T-helper 2 cell treated with Interferon-gamma antibody and Interleukin-4, amounts not matched to agents 100 ng/mL and 5 ng/mL, for 36 hours (primary cell): ENCODE measurements around the gene FAM170B. TPM values are rescaled to one million over a fixed set of nuclear protein-coding genes. Genes with fewer than 3 reads are reported as not detected.

Source experiments
- intact Hi-C: fragments of 100-400 bp; cut with micrococcal nuclease; formaldehyde crosslinking; loops from one replicate; pipeline ENCODE4 v1.15.1; 2023
- total RNA-seq: library from RNA; stranded (reverse); gene quantifications from 2 replicates; pipeline ENCODE4 v1.2.3, GENCODE V29; 2022

The FAM170B gene
- 0.18 TPM in 2 replicates for total RNA-seq

DNA sequence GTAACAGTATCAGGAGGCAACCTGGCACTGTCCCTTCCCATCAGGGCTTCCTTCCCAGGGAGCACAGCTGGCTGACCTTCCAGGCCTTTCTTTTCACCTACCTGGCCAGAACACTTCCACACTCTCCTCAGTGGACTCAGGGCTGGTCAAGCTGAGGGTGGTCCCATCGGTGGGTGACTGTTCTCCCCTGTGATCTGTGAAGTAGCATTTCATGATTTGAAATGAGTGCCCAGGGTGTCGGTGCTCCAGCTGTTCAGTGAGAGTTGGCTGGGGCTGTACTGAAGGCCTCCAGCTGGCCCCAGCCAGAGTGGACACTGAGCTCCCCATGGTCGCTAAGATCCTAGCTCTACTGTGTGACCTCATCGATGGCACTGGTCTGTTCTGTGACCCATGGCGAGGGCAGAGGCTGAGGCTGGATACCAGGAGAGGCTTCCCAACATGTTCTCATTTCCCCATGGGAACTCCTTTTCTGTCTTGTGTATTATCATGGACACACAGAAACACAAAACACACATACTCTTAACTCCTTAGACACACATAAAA lies at the start of gene FAM170B:
FAM170B (minus strand) TSS at position 316 of the 543 bp plus-strand sequence; CDS start at position 213, 103 bp downstream.
- intact Hi-C loops = no loop called here

DNA sequence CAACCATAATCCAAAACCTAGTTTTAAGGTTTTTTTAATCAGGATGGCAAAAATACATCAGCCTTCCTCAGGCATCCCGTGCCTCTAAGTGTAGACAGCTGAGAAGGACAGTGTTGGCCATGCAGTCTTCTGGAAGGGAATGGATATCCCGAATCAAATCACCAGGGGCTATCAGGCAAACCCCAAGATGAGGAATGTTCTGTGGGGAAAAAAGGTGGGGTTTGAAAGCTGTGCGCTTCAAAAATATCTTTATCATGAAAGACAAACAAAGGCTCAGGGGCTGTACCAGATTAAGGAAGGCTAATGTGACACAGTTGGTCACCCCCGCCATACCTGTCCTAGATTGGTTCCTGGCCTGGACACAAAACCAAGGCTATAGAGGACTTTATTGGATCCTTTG lies 49.0 kb upstream of the FAM170B start:
- intact Hi-C loops = loop anchor here (10.0 kb wide), 3 partner anchors 352 to 878 kb away; partner anchors contain the start of genes ERCC6 and MAPK8

- intact Hi-C loops = loop anchor here (10.0 kb wide), 3 partner anchors 354 to 876 kb away; partner anchors contain the start of genes ERCC6 and MAPK8
Observed at GRCh38 chr10:49180444-49180860, 46.6 kb upstream of the FAM170B start.

DNA sequence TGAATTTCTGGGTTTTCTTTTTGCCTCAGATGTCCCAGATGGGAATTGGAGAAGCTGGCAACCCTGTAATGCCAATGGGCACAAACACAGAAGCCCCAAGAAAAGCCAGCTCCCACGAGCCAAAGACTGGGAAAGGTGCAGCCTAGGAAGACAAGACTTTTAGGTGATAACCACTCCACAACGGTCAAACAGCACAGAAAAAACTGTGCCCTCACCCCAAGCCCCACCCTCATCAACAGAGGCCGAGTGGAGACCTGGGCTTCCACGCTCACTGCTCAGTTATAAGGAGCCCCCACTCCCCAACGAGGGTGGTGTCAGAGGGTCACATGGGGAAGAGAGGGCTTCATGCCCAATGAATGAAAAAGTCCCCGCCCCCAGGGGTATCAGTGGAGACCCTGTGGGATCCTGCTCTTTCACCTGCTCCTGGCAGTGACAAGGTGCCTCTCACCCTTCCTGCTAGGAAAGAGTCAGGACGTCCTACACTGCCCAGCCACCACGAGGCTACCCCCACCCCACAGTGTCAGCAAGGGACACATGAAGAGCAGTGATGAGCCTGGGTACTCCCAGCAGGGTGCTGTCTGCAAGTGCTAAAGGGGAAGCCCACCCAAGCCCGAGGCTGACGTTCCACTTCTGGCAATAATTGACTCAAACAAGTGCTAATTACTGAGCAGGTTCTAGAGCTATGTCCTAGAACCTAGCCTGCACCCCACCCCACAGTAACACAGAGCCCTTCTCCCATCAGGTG lies 46.0 kb upstream of the FAM170B start:
- intact Hi-C loops = loop anchor here (10.0 kb wide), 3 partner anchors 355 to 875 kb away; partner anchors contain the start of genes ERCC6 and MAPK8

- intact Hi-C loops = no loop called here
Observed at GRCh38 chr10:49178489-49179471, 45.0 kb upstream of the FAM170B start.

DNA sequence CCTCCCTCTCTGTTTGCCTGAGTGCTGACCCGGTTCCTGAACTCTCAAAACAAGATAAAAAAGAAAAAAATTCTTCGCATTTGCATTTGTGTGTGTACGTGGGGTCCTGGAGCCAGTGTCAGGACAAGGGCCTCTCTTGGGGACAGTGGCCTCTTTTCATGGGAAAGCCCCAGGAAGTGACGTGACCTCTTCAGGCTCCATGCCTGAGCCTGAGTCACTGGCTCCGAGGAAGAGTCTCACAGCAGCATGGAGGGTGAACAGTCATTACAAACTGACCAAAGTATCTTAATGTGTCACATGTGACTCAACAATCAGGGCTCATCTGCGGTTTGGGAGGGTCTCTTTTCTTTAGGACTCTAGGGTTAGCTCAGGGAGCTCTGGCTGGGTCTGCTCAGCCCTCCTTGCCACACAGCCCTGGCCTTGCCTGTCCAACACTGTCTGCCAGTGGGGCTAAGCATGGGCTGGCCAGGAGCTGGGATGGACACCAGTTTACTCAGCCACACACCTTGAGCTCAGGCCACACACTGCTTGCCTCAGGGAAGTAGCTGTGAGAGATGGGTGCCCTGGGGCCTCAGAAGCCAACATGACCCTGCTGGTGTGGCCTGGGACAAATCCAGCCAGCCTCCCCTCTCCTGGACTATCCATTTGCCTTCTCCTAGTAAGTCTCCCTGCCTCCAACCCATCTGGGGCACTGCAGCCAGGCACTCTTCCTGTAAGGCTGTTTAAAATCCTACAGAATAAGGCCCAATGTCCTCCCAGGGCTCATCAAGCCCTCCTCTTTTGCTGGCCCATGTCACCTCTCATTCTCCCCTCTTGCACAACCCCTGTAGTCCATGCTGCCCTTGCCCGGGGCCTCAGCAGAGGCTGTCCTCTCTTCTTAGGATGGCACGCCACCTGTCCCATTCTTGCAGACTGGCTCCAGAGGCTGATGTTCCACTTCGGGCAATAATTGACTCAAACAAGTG lies 43.9 kb upstream of the FAM170B start:
- intact Hi-C loops = no loop called here

- intact Hi-C loops = no loop called here
Observed at GRCh38 chr10:49176310-49177268, 42.8 kb upstream of the FAM170B start.

DNA sequence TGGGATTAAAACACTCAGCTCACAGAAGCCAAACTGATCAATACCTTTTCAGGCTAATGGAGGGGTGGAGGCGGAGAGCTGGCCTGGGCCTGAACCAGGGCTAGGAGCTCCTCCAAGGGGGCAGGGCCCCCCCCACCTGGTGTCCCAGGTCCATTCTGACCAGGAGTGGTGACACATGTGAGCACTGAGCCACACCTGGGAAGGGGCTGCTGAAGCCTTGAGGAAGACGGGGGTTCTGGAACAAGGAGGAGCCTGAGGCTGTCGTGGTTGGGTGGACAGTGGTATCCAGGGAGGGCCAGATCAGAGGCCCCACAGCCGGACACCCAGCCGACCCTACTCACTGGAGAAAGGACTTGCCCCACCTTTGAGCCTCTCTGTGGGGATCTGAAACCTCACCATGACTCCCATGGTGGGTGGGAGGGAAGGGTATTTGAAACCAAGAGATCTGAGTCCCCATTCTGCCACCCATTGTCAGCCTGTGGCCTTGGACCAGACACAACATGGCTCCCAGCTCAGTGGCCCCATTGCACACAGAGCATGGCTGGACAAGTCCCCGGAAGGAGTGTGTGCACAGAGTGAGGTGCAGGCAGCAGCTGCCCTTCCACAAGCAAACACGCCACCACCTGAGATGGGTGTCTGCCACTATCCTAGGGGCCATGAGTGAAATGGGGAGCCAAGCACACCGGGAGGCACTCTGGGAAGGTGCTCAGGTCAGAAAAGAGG lies 41.9 kb upstream of the FAM170B start:
- intact Hi-C loops = no loop called here

DNA sequence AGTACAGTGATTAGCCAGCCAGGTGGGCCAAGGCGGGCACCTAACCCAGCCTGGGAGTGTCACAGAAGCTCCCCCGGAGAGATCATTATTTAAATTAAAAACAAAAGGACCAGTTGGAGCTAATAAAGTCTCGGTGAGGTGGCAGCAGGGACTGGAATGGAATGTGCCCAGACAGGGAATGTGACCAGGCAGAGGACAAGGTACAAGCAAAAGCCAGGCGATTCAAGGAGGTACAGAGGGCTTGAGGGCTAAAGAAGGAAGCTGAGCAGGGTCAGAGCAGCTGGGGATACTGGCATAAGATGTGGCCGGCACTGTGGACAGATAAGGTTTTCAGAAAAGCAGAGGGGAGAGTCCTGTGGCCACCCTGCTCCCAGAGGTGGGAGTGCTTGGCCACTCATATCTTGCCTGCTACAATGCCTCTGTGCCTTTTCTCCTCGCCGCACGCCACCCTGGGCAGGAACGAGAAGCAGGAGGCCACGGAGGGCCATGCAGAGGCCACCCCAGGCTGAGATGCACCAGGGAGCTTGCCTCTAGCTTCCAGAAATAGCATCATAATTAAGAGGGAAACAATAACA lies 41.2 kb upstream of the FAM170B start:
- intact Hi-C loops = no loop called here

DNA sequence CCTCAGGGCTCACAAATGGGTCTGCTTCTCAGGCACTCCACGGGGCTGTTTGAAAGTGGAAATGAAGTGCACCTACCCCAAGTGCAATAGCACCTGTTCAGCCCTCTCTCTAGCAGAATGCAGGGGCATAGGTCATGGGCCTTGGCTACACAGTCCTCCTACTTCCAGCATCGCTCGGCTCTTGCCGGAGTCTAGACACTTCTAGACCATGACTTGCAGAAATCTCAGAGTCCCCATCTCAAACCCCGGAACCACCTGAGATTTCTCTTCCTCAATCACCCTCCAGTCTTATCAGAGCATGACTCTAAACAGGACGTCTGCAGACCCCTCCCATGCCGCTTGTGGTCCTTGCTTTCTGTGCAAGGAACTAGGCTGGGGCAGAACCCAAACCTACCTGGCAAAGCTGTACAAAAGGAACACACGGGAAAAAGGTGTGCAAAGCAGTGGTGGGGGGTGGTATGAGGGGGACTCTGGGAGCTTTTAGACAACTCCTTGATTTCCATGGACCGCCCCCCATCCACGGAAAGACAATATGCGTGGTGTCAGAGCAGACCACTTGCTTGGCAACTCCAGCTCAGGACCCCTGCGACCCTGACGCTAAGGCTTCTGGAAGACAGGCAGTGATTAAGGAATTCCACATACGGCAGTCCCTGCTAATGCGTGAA lies 40.6 kb upstream of the FAM170B start:
- intact Hi-C loops = no loop called here

GRCh38 chr10:49173853-49174252 lies 40.0 kb upstream of the FAM170B start:
- intact Hi-C loops = no loop called here

DNA sequence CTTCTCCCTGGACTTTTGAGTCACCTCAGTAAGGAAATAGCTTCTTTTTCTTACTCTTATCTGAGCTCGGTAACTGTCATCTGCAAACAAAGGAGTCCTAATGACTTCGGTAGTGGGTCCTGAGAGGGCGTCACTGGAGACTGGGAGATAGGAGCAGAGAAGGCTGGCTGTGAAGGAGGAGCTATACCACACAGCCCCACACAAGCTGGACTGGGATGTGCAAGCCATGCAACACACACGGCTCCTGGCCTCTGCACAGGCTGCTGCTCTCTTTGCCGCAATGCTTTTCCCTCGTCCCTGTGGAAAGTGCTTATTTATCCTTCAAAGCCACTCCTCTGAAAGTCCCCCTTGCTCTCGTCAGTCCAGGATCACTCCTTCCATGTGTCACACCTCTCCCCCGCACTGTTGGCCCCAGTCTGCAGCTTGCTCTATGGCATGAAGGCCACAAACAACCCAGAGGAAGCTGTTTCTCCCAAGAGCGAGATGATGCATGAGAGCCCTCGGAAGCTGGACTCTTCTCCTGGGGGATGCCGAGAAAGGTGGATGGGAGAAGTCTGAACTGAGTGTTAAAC lies 39.5 kb upstream of the FAM170B start:
- intact Hi-C loops = no loop called here

GRCh38 chr10:49172777-49173132 lies 38.9 kb upstream of the FAM170B start:
- intact Hi-C loops = no loop called here

DNA sequence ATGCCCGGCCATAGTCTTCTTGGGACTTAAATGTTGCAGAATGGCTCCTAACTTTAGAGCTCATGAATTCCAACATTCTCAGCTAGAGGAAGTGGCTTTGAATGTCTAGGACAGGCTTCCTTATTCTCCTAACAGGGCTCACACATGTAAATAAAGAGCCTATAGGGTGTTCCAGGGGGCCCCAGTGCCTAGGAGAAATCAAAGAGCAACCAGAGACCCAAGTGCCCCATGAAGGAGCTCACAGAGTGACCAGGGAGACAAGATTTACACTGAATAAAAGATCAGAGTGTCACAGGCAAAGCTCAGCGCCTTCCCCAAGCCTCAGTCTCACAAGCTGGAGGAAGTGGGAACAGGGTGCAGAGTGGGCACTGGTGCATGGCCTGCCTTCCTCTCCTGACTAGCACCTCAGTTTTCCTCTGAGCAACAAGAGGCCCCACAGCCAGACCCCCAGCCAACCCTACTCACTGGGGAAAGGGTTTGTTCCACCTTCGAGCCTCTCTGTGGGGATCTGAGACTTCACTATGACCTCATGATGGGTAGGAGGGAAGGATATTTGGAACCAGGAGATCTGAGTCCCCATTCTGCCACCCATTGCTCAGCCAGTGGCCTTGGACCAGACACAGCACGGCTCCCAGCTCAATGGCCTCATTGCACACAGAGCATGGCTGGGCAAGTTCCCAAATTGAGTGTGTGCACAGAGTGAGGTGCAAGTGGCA lies 38.4 kb upstream of the FAM170B start:
- intact Hi-C loops = no loop called here

GRCh38 chr10:49171326-49172060 lies 37.7 kb upstream of the FAM170B start:
- intact Hi-C loops = no loop called here
